Esophagus muscularis mucosa (tissue), 4 donors: ENCODE measurements around the gene USP1. TPM values are rescaled to one million over a fixed set of nuclear protein-coding genes. Genes with fewer than 3 reads are reported as not detected.

ENCODE experiments used
- DNase-seq: peaks from one replicate; pipeline ENCODE4 v3.0.0-alpha.2; 2017; ENCODE audit errors: extremely low spot score
- H3K27ac ChIP-seq, 4 donors: fragments of 200-600 bp; sonication (generic); replicated peaks in 1 of 4; 1 replicate in 3 of 4; 2 replicates in 1 of 4; pipeline ENCODE4 v1.5.1; 2016 to 2019; ENCODE audit warnings: mild to moderate bottlenecking in 1 of 4
- H3K27me3 ChIP-seq, 4 donors: fragments of 200-600 bp; sonication (generic); one replicate each; pipeline versions ENCODE4 v1.5.1 to v1.6.0; 2016 to 2019
- H3K36me3 ChIP-seq, 4 donors: fragments of 200-600 bp; sonication (generic); one replicate each; pipeline ENCODE4 v1.5.1; 2016 to 2019
- H3K4me1 ChIP-seq, 4 donors: fragments of 200-600 bp; sonication (generic); one replicate each; pipeline ENCODE4 v1.5.1; 2016 to 2019
- H3K4me3 ChIP-seq, 4 donors: fragments of 200-600 bp; sonication (generic); 1 replicate in 2 of 4; 2 replicates in 2 of 4; pipeline ENCODE4 v1.5.1; 2016 to 2019; ENCODE audit warnings: mild to moderate bottlenecking in 4 of 4, moderate library complexity in 1 of 4
- H3K9me3 ChIP-seq, 4 donors: fragments of 200-600 bp; sonication (generic); 1 replicate in 3 of 4; 2 replicates in 1 of 4; pipeline ENCODE4 v1.5.1; 2016 to 2019
- CTCF ChIP-seq, 3 experiments: fragments of 200-600 bp in 2 of 3; fragments of 450-650 bp in 1 of 3; sonication (generic) in 2 of 3; IDR thresholded peaks; one replicate each; pipeline ENCODE4 v1.5.1; 2017 to 2019; ENCODE audit warnings: antibody characterized with exemption in 3 of 3, mild to moderate bottlenecking in 2 of 3, moderate library complexity in 1 of 3
- EP300 ChIP-seq: sonication (generic); formaldehyde crosslinking; IDR thresholded peaks from one replicate; pipeline ENCODE4 v1.6.1; 2017; ENCODE audit warnings: antibody characterized with exemption
- POLR2A ChIP-seq: fragments of 450-650 bp; IDR thresholded peaks from one replicate; pipeline ENCODE4 v1.6.1; 2017; ENCODE audit warnings: antibody characterized with exemption, moderate library complexity, mild to moderate bottlenecking, low read depth
- POLR2AphosphoS5 ChIP-seq, 2 donors: sonication (generic); formaldehyde crosslinking; IDR thresholded peaks; one replicate each; pipeline ENCODE4 v1.6.1; 2017; ENCODE audit warnings: antibody characterized with exemption in 2 of 2
- WGBS: methylation state at CpG from one replicate; pipeline ENCODE4 v1.1.5; 2018; 5-methylcytosine and 5-hydroxymethylcytosine counted together
- intact Hi-C: fragments of 100-400 bp; cut with DNase I; formaldehyde crosslinking; loops from one replicate; pipeline ENCODE4 v1.15.1; 2023
- total RNA-seq, 4 donors: library from RNA; depleted of rRNA; stranded (reverse); fragments of >200 nt; gene quantifications; one replicate each; pipeline versions ENCODE4 v1.1.0 to v1.2.1, GENCODE V29; 2016

Gene USP1
- 10 to 100 TPM; 21.0 to 32.4 (median 27.6) TPM for total RNA-seq

- DNase-seq: peak; percentile 99
- intact Hi-C loops: loop anchor here (5.0 to 10.0 kb wide), 3 partner anchors 248 to 712 kb away; partner anchors contain the start of genes ATG4C, DOCK7 and TM2D1
- WGBS: 0% methylated on average over 5 of the region's 76 CpGs
- Histone ChIP-seq H3K4me1 (peaks cover 18 to 47% (median 42%) of the 10 kb centered on the region in 4 donors), H3K9me3 (no peaks in the 10 kb centered on the region), H3K36me3 (peaks cover 0 to 14% (median 1%) of the 10 kb centered on the region in 4 donors), H3K27me3 (no peaks in the 10 kb centered on the region), H3K4me3 (peak within 1 kb of the TSS; percentile 79 to 97 (median 88)), H3K27ac (peak within 1 kb of the TSS; percentile 92 to 99 (median 98))
- TF ChIP-seq CTCF (IDR thresholded peaks at IDR 0.05): no peak
- TF ChIP-seq EP300: no peak
- TF ChIP-seq POLR2A: no peak
- TF ChIP-seq POLR2AphosphoS5 (IDR thresholded peaks at IDR 0.05): peak in 1 of 2 donors; percentile 55
Observed at GRCh38 chr1:62436466-62437272, at the start of gene USP1. USP1 (plus strand) TSS chr1:62437049; CDS start chr1:62439868, 2,819 bp downstream.

DNA sequence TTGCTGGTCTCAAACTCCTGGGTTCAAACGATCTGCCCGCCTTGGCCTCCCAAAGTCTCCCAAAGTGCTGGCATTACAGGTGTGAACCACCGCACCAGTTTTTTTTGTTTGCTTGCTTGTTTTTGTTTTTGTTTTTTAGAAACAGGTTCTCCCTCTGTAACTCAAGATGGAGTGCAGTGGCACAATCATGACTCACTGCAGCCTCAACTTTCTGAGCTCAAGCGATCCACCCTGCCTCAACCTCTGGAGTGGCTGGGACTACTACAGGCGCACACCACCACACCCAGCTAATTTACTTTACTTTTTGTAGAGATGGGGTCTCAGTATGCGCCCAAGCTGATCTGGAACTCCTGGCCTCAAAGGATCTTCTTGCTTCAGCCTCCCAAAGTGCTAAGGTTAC, 47.3 kb upstream of the USP1 start:
- H3K27me3 ChIP-seq: no peaks in the 10 kb centered on the region
- H3K4me3 ChIP-seq: no peak overlapping the region
- intact Hi-C loops: no loop called here
- no peaks in the 10 kb centered on the region for H3K9me3 ChIP-seq
- no peak for DNase-seq
- peaks cover 0 to 5% (median 2%) of the 10 kb centered on the region in 4 donors for H3K4me1 ChIP-seq
- H3K27ac ChIP-seq: no peak overlapping the region
- no peaks in the 10 kb centered on the region for H3K36me3 ChIP-seq
- TF ChIP-seq POLR2A (no peak), POLR2AphosphoS5 (IDR thresholded peaks at IDR 0.05) (no peak), EP300 (no peak)
- WGBS: 98% methylated on average over 6 of the region's 6 CpGs

DNA sequence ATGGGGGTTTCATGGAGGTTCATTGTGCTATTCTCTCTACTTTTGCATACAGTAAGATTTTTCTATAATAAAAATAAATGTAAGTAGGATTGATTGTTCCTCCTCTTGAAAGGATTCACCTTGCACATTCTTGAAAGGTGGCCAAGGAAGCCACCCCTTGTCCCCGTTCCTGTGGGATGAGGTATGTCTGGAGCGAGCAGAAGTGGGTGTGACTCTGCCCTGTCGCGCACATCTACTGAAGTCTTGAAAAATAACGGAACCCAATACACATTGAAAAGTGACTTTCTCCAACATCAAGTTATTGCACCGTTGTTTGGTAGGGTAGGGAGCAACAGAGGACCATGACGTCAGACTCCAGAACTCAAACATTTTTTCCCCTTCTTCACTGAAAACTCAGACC, 46.8 kb upstream of the USP1 start:
- Histone ChIP-seq H3K27ac (no peak overlapping the region), H3K27me3 (peaks cover 0 to 4% (median 0%) of the 10 kb centered on the region in 4 donors), H3K36me3 (no peaks in the 10 kb centered on the region), H3K9me3 (no peaks in the 10 kb centered on the region), H3K4me1 (no peaks in the 10 kb centered on the region), H3K4me3 (no peak overlapping the region)
- TF ChIP-seq POLR2AphosphoS5 (IDR thresholded peaks at IDR 0.05) (no peak), CTCF (IDR thresholded peaks at IDR 0.05) (no peak), EP300 (no peak), POLR2A (no peak)
- DNase-seq: no peak
- intact Hi-C loops: no loop called here
- WGBS: 65% methylated on average over 7 of the region's 7 CpGs

DNA sequence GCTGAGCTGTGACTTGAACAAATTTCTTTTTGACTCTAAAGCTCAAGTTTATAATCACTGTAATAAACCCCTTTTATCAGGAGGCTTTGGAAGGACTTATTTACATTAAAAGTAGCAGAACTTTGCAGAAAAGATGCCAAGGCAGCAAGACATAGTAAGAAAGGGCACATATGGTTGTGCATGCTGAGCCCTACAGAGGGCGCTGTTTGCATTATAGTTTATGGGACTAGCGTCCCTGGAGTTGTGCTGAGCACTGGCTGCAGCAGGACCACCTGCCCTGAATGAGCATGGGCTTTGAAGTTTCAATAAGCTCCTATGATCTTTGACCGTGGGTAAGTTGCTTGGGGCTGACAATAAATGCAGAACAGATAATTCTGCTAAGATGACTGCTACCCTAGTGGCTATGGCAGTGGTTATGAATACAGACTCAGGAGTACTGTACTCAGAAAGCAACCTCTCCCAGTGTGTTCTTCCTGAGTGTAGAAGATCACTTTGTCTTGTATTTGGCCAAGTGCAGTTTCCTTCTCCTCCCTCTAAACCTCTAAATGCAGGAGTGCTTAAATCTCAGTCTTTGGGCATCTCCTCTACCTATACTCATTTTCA, 45.4 kb upstream of the USP1 start:
- WGBS: 43% methylated on average over 3 of the region's 3 CpGs
- DNase-seq: no peak
- TF ChIP-seq CTCF (IDR thresholded peaks at IDR 0.05) (no peak), POLR2A (no peak), POLR2AphosphoS5 (IDR thresholded peaks at IDR 0.05) (no peak), EP300 (no peak)
- H3K27me3 ChIP-seq: peaks cover 0 to 9% (median 0%) of the 10 kb centered on the region in 4 donors
- no peaks in the 10 kb centered on the region for H3K9me3 ChIP-seq
- intact Hi-C loops: no loop called here
- no peaks in the 10 kb centered on the region for H3K4me1 ChIP-seq
- H3K36me3 ChIP-seq: no peaks in the 10 kb centered on the region
- no peak overlapping the region for H3K4me3 ChIP-seq
- no peak overlapping the region for H3K27ac ChIP-seq

DNA sequence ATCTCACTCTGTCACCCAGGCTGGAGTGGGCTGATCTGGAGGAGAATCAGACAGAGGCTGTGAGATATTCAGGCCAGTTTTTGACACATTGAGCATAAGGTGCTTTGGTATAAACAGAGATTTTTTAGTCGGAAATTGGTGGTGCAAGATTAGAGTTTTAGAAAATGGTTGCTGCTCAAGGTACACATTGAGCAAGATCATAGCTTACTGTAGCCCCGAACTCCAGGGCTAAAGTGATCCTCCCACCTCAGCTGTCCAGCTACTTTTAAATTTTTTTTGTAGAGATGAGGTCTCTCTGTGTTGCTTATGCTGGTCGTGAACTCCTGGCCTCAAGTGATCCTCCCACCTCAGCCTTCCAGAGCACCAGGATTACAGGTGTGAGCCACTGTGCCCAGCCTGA, 43.9 kb upstream of the USP1 start:
- no peak overlapping the region for H3K4me3 ChIP-seq
- 100% methylated on average over 3 of the region's 3 CpGs for WGBS
- DNase-seq: no peak

More for the DNA sequence above, 43.9 kb upstream of the USP1 start:
- no peak for TF ChIP-seq EP300
- TF ChIP-seq POLR2A: no peak
- TF ChIP-seq CTCF (IDR thresholded peaks at IDR 0.05): no peak
- TF ChIP-seq POLR2AphosphoS5 (IDR thresholded peaks at IDR 0.05): no peak
- H3K27ac ChIP-seq: no peak overlapping the region
- H3K36me3 ChIP-seq: no peaks in the 10 kb centered on the region
- H3K9me3 ChIP-seq: no peaks in the 10 kb centered on the region
- peaks cover 0 to 9% (median 0%) of the 10 kb centered on the region in 4 donors for H3K27me3 ChIP-seq
- H3K4me1 ChIP-seq: no peaks in the 10 kb centered on the region
- intact Hi-C loops: no loop called here
